ENCODE results near the gene SYNE1.
"Not testable (repeated sequence)": the region's sequence is repeated elsewhere in the genome, so short reads cannot be mapped to it uniquely, and the experiment has no call there.

SYNE1 gene

GRCh38 chr6:152138344-152138743 is 498.8 kb downstream of the SYNE1 start:
- DNase-seq (ENCODE audit: low read depth) = not testable (repeated sequence)

GRCh38 chr6:152136449-152136825 is 500.7 kb downstream of the SYNE1 start:
- DNase-seq (ENCODE audit: low read depth) = no peak

GRCh38 chr6:152135755-152136448 is 501.3 kb downstream of the SYNE1 start:
- DNase-seq (ENCODE audit: low read depth) = no peak

- no peak for DNase-seq (ENCODE audit: low read depth)
Observed at GRCh38 chr6:152130441-152130840, 506.7 kb downstream of the SYNE1 start.

- DNase-seq (ENCODE audit: low read depth) = no peak
Observed at GRCh38 chr6:152129691-152130151, 507.4 kb downstream of the SYNE1 start.

- no peak for DNase-seq (ENCODE audit: low read depth)
Observed at GRCh38 chr6:152127432-152128165, 509.6 kb downstream of the SYNE1 start.

- peak; percentile 34 for DNase-seq (ENCODE audit: low read depth)
Observed at GRCh38 chr6:152124429-152125074, 512.6 kb downstream of the SYNE1 start.

GRCh38 chr6:152123076-152123475 is 514.1 kb downstream of the SYNE1 start:
- no peak for DNase-seq (ENCODE audit: low read depth)

- DNase-seq (ENCODE audit: low read depth) = no peak
Observed at GRCh38 chr6:152122434-152122833, 514.7 kb downstream of the SYNE1 start.

- DNase-seq (ENCODE audit: low read depth) = no peak
Observed at GRCh38 chr6:152121910-152122309, 515.3 kb downstream of the SYNE1 start.

- DNase-seq (ENCODE audit: low read depth) = no peak
Observed at GRCh38 chr6:152119831-152120230, 517.3 kb downstream of the SYNE1 start.

- DNase-seq (ENCODE audit: low read depth) = no peak
Observed at GRCh38 chr6:152118678-152119077, 518.5 kb downstream of the SYNE1 start.

GRCh38 chr6:152118224-152118623 is 518.9 kb downstream of the SYNE1 start:
- DNase-seq (ENCODE audit: low read depth) = no peak

GRCh38 chr6:152117156-152118133 is 519.7 kb downstream of the SYNE1 start:
- no peak for DNase-seq (ENCODE audit: low read depth)

- DNase-seq (ENCODE audit: low read depth) = no peak
Observed at GRCh38 chr6:152112491-152113261, 524.5 kb downstream of the SYNE1 start.

- DNase-seq (ENCODE audit: low read depth) = no peak
Observed at GRCh38 chr6:152110886-152111820, 526.0 kb downstream of the SYNE1 start.

- no peak for DNase-seq (ENCODE audit: low read depth)
Observed at GRCh38 chr6:152107973-152108372, 529.2 kb downstream of the SYNE1 start.

GRCh38 chr6:152100183-152100618 is 537.0 kb downstream of the SYNE1 start:
- no peak for DNase-seq (ENCODE audit: low read depth)

GRCh38 chr6:152099446-152100182 is 537.5 kb downstream of the SYNE1 start:
- DNase-seq (ENCODE audit: low read depth) = no peak
